NCI-H2227 treated with DMSO at 0.1 percent for 48 hours (cell line): ENCODE data around the gene MEPCE.
A peak's percentile ranks its signal among the peaks of the same experiment; 100 is the strongest.

Experiments used
- DNase-seq: peaks from one replicate; lab custom pipeline; 2025; lab: John Stamatoyannopoulos, UW

Gene MEPCE

DNA sequence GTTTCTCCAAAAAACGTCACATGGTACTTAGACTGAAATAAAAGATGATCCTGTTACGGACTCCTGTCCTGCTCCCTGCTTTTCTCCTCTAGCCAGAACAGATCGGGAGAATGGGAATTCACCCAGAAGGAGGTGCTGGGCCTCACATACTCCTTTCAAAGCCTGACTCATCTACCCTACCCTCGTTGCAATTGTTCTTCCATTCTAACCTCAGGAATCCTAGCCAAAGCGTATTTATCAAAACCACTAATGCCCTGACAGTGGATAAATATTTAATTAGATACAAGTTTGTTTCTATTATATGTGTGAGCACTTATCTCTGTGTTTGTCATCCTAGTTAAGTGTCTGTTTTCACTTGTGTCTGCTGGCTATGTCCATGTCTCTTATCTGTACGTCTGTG is 22.9 kb upstream of the MEPCE start:
- no peak for DNase-seq

DNA sequence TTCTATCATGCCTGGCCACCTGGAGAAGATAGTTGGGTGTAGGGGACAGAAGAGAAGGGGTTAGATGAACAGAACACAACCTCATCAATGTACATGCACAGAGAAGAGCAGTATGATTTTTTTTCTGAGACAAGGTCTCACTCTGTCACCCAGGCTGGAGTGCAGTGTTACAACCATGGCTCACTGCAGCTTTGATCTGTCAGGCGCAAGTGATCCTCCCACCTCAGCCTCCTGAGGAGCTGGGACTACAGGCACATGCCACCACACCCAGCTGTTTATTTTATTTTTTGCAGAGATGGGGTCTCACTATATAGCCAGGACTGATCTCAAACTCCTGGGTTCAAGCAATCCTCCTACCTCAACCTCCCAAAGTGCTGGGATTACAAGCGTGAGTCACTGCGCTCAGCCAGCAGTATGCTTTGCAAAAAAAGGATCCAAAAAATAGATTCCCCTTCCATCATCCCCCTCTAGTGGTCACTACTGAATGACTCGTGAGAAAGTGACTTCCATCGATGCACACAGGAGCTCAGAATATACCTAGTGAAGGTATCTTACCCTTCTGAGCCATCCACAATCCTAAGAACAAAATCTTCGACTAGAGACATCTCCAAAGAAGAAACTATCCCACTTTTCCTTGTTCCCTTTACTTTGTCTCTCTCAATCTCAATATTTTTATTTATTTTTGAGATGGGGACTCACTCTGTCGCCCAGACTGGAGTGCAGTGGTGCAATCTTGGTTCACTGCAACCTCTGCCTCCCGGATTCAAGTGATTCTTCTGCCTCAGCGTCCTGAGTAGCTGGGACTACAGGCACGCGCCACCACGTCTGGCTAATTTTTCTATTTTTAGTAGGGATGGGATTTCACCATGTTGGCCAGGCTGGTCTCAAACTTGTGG is 22.1 kb upstream of the MEPCE start:
- DNase-seq = peak; percentile 39

DNA sequence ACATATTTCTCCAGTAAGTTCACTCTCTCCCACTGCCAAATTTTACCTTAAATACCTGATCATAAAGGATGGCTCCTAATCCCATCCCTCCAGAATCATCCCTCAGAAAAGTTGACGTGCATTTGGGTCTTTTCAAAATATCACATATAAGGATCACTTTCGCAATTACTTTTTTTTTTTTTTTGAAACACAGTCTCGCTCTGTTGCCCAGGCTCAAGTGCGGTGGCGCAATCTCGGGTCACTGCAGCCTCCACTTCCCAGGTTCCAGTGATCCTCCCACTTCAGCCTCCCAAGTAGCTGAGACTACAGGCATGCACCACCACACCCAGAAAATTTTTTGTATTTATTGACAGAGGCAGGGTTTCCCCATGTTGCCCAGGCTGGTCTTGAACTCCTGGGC is 18.5 kb upstream of the MEPCE start:
- no peak for DNase-seq

DNA sequence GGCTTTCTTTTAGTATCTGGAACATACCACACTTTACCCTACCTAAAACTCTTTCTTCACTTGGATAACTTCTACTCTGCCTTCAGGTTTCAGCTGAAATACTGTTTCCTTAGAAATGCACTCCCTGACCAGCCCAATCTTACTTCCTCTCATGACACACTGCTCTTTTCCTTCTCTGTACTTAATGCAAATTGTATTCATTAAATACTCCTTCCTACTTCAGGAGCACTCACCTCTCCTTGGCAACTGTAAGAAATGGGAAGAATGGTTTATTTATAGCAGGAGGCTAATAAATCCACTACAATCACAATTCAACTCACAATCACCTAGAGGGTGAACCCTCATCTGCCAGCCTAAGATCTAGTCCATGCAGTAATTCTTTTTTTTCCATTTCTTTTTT is 16.3 kb upstream of the MEPCE start:
- DNase-seq = no peak

DNA sequence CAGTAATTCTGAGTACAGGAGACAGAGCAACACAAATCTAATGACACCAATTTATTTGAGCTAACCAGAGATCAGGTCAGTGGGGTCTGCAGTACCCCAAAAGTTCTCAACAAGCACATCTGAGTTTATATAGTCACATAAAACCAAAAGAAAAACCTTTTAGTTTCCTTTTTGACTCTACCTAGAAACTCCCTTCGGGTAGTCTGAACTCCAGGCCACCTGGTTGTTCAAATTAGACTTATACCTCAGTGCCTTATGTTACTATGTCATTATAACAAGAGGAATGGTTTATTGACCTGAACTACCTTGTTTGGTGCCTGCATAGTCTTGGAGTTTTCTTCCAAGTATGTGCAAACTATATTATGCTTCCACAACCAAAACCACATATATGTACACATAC is 15.7 kb upstream of the MEPCE start:
- DNase-seq = no peak

DNA sequence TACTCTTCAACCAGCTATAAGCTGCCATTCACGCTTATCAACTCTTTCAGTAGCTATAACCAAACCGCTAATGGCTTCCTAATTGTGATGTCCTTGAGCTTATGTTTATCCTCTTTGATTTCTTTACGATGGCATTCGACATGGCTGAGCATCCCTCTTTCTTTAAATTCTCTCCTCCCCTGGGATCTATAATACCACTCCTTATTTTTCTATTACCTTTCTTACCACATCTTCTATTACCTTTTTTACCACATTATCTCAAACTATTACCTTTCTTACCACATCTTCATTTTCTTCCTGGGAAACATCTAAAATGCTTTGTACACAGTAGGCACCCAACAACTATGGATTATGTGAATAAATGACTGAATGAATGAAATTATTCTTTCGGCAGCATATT is 14.2 kb upstream of the MEPCE start:
- DNase-seq = no peak

DNA sequence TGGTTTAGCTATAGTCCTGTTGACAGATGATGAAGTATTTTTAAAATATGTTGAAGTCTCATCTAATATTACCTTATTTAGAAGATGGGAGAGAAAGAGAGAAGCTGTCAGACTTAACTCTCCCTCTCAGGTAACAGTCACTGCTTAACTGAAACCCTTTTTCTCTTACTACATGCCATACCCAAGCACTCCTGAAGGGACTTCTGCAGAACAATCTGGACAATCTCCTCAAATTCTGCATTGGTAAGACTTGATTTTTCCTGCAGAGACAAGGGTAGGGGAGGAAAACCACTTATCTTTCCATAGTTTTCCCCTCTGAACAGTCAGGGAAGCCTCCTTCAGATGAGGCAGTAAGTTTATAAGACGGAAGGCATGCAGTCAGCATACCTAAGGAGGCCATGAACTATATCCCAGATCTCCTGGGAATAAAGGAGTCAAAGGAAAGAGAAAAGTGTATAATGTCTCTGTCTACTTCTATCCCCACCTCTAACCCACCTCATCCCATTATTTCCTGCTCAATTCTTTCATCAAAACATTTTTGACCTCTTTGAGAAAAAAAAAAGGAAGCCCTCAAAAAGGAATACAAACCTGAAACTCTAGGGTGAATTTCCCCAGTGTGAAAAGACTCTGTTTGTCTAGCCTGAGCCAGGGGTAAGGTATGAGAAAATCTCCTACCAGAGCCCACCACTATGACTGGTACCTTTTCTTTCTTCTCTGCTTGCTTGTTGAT is 10.5 kb upstream of the MEPCE start:
- DNase-seq = no peak

DNA sequence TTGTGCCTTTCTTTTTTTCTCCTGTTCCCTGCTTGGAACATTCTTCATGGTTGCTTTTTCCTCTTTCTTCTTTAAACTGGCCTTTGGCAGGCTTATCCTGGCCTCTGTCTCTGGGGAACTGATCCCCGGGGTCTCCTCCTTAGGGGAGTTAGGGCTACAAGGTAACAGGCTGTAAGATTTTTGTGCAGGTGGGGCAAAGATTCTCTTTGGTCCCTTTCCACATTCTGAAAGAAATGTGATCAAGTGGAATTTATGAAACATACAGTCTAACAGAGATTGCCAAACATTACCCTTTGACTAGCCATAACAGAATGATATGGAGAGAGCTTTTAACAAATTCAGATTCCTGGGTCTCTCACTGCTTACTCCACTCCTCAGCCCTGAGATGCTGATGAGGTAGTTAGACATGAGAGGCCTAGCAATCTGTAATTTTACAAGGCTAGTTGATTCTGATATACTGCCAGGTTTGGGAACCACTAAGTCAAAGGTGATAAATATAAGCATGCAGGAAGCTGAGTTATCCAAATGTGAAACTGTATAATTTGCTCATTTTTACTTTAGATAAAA is 9.9 kb upstream of the MEPCE start:
- DNase-seq = no peak

DNA sequence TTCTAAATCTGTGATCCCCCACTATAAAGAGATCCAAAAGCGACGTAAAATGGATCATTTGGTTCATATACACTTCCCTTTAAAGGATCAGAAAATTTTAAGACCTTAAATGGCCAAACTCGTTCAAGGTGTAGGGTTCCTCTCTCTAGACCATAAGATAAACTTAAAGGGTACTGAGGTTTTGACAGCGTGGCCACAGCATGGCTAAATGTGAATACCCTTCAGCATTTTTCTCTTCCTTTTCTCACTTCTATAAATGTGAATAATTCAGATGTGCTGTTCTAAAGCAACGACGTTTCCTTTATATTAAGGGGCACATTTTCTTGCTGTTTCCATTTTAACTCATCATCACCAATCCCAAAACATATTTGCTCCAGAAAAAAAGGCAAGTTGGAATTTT is 6.3 kb upstream of the MEPCE start:
- no peak for DNase-seq

DNA sequence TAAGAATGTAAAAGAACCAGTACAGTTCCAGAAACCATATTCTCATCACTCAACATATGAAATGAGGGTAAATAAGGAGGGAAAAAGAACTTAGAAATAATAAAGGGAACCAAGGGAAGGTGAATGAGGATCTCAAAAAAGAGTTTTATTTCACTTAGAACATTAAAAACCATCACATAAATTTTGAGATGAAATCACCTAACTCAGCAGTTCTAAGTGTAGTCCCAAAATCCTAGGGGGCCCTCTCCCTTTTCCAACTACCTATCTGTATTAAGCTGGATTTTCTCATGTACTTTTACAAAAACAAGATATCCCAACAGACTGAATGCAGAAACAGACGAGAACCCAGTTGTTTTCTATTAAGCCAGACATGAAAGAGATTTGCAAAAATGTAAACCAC is 4.3 kb upstream of the MEPCE start:
- no peak for DNase-seq

DNA sequence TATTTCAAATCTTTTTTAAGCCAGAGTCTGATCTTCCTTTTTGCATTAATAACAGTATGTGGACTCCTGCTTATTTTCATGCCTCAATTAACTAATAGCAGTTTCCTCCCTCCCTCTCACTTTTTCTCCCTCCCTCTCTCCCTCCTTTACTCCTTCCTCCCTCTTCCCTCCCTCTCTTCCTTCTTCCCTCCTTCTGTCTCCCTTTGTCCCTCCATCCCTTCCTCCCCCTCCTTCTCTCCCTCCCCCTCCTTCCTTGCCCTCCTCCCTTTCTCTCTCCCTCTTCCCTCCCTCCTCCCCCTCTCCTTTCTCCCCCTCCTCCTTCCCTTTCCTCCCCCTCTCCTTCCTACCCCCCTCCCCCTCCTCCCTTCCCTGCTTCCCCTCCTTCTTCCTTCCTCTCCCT is 3.1 kb upstream of the MEPCE start:
- DNase-seq = no peak

DNA sequence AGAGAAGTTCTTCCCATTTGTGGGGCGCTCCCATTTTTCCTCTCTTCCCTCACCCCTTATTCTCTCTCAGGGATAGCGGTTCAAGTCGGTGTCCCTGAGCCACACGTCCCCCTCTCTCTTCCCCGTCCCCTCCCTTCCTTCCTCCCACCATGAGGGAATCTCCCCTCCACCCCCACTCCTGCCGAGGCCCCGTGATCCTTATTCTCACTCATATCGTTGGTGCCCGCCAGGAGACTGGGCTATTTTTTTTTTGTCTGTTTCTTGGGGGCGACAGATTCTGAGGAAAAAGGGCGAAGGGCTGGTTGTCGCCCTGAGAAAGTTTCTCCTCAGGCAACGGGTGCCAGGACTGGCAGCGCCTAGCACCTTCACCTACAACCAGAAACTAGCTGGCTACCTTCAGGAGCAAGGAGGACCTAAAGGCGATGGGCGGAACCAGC is 1.9 kb upstream of the MEPCE start:
- DNase-seq = no peak

DNA sequence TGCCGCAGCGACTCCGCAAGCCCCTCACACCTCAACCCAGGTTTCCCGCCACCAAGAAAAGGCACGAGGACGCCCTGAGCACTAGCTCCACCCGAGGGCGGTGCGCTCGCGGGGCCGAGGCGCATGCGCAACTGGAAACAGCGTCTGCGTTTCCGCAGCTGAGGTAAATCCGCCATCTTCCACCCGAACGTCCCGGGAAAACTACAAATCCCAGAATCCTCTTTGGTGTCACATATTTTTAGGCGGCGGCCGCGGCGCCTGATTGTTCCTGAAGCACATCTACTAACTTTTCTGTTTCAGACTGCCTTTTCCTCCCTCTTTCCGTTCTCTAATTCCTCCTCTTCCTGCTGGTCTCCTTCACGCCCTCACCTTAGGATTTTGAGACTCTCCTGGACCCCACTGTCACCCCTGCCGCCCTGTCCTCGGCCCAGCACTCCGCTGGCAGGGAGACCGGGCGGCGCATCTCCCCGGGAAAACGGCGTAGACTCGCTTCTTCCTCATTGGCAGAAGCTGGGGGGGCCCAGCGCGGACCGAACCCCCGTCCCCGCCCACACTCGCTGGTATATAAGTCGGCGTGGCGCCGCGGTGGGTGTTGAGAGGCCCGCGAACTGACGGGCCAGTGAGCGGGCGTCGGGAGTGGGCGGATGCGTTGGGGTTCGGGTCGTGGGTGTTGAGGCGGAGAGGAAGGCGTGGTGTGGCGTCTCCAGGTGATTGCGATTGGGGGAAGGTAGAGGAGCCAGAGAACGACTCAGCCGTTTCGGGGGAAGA is 1.2 kb upstream of the MEPCE start, which contains the start of gene ZCWPW1:
ZCWPW1 (minus strand) TSS at position 505 of the 768 bp plus-strand sequence. CDS start 8,054 bp downstream, outside the sequence.
- DNase-seq = peak; percentile 97

DNA sequence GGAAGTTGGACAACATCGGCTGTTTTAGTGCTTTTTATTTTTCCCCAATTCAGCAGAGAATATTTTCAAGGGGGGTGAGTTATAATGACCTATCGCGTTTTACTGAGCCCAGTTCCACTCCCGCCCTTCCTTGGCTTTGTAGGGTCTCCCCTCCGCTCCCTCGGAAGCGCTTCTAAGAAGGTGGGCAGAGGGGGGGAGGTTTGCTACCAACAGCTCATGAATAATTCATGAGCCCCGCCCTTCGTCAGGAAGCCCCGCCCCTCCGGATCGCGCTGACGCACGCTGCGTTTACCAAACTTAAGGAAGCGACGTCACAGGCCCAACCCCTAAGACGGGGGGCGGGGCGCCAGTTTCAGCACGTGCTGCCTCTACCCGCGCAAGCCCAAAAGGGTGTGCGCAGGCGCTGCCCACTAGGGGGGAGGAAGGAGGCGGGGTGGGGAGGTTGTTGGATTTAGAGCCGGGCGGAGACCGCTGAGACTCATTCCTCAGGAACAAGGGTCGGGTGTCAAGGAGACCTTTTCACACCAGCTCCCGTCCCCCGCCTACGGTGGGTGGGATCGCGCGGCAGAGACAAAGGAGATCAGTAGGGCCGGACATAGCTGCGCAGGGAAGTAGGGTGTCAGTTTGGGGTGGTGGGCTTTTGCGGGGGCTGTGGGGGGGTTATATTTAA is 529 bp upstream of the MEPCE start:
- peak; percentile 99 for DNase-seq

DNA sequence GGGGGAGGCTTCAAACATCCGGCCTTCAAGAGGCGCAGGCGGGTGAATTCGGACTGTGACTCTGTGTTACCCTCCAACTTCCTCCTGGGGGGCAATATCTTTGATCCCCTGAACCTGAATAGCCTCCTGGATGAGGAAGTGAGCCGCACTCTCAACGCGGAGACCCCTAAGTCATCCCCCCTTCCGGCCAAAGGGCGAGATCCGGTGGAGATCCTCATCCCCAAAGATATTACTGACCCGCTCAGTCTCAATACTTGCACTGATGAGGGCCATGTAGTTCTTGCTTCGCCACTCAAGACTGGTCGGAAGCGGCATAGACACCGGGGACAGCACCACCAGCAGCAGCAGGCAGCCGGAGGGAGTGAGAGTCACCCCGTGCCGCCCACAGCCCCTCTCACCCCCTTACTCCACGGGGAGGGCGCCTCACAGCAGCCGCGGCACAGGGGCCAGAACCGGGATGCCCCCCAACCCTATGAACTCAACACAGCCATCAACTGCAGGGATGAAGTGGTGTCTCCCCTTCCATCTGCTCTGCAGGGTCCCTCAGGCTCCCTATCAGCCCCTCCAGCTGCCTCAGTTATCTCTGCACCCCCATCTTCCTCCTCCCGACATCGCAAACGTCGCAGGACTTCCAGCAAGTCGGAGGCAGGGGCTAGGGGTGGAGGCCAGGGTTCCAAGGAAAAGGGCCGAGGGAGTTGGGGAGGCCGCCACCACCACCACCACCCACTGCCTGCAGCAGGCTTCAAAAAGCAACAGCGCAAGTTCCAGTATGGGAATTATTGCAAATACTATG is 1.1 kb downstream of the MEPCE start:
- DNase-seq = no peak

DNA sequence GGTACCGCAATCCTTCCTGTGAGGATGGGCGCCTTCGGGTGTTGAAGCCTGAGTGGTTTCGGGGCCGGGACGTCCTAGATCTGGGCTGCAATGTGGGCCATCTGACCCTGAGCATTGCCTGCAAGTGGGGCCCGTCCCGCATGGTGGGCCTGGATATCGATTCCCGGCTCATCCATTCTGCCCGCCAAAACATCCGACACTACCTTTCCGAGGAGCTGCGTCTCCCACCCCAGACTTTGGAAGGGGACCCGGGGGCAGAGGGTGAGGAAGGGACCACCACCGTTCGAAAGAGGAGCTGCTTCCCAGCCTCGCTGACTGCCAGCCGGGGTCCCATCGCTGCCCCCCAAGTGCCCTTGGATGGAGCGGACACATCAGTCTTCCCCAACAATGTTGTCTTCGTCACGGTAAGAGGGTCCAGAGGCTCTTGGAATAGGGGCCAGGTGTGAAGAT is 1.7 kb downstream of the MEPCE start:
- no peak for DNase-seq

DNA sequence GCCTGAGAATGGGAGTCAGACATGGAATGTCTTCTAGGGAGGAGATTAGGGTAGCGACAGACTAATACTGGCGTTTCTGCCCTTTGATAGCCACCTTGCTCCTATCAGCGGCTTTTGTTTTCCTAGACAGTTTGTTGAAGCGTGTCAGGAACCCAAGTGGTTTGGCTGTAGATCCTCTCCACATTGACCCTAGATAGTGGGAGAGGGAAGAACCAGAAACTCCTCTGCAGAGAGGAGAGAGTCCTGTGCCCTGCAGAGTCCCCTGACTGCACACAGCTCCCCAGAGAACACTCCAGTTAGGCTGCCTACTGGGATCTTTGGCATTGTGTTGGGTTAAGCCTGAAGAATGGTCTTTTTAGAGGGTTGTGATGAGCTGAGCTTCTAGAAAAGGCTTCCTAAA is 2.4 kb downstream of the MEPCE start:
- DNase-seq = no peak

DNA sequence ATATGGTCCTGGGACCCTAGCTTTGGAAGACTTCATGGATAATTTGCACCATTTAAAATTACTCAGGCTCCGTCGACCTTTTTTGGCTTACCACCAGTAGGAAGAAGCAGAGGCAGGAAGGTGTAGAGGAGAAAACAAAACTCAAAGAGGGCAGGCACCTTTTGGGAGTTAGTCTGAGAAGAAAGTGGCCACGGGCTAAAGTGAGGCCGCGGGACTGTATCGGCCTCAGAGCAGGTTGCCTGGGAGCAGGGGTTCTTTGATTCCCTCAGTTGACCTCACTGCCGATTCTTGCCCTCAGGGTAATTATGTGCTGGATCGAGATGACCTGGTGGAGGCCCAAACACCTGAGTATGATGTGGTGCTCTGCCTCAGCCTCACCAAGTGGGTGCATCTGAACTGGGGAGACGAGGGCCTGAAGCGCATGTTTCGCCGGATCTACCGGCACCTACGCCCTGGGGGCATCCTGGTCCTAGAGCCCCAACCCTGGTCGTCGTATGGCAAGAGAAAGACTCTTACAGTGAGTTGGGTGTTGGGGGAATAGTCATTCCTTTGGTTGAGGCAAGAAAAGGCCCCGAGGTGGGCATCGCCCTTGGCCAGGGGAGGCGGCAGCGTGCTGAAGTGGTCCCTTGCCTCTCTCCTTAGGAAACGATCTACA is 3.1 kb downstream of the MEPCE start:
- DNase-seq = no peak

DNA sequence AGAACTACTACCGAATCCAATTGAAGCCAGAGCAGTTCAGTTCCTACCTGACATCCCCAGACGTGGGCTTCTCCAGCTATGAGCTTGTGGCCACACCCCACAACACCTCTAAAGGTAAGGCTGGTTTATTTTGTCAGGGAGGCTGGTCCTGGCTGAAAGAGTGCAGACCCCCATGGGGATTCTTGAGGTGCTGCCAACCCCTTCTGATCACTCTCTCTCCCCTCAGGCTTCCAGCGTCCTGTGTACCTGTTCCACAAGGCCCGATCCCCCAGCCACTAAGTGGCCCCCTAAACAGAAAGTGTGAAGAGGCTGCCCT is 3.6 kb downstream of the MEPCE start:
- DNase-seq = no peak

DNA sequence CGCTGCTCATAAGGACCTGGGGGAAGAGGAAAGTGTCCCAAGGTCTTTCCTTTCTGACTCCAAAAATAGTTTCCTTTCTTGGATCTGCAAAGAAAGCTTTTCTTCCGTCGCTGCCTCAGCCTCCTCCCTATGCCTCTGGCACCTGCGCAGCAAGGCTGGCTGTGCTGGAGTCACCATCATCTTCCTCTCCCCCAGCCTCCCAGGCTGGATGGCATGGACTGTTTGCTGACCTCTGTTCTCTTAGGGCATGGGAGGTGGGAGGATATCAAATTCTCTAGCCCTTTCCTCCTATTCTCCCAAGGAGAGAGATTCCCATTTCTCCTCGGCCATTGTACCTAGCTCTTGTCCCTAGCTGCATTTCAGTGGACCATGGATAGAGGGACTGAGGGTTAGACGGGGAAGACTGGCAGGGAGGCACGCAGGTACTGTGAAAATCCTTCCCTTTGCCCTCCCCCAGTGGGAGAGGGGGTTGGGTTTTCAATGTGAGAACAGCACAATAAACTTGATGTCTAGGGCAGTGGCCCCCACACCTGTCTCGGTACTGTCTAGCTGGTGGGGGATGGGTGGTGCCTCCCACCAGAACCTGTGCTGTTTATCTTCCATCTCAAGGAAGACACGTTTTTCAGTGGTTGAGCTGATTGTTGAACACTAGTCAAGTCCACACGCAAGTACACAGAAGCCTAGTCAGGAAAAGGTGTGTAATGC is 4.1 kb downstream of the MEPCE start:
- DNase-seq = no peak
